ENCODE results near the gene RNF166. TPM values are rescaled to one million over a fixed set of nuclear protein-coding genes. Genes with fewer than 3 reads are reported as not detected.

RNF166 gene
- total RNA-seq, 1 donor from 2014 or later = 19.4 TPM

DNA sequence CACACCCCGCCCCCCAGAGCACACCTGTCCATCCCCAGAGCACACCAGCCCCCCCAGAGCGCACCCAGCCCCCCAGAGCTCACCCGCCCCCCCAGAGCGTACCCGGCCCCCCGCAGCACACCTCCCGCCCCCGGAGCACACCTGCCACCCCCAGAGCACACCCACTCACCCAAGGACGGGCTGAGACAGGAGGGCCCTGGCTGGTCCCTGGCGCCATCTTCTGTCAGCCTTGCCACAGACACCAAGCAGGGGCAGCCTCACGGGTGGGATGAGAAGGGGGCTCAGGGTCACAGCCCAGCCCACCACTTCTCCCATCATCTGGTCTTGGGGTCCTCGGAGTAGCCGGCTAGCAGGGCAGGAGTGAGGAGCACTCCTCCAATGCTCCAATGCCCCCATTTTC lies 47.0 kb upstream of the RNF166 start:
- Mint-ChIP-seq H3K27me3 (no peaks in the 10 kb centered on the region), H3K4me3 (ENCODE audit: low read depth) (no peak overlapping the region), H3K9me3 (ENCODE audit: low read depth) (no peaks in the 10 kb centered on the region), H3K27ac (no peak overlapping the region), H3K4me1 (ENCODE audit: low read depth) (peaks cover 2% of the 10 kb centered on the region), H3K36me3 (ENCODE audit: insufficient read depth) (no peaks in the 10 kb centered on the region)
- TF ChIP-seq CTCF (IDR thresholded peaks at IDR 0.05; ENCODE audit: unreplicated experiment) = no peak
- DNase-seq (ENCODE audit: low spot score, unreplicated experiment) = no peak

- no peak overlapping the region for H3K27ac Mint-ChIP-seq
- no peak for DNase-seq (ENCODE audit: low spot score, unreplicated experiment)
- H3K36me3 Mint-ChIP-seq (ENCODE audit: insufficient read depth) = no peaks in the 10 kb centered on the region
- TF ChIP-seq CTCF (IDR thresholded peaks at IDR 0.05; ENCODE audit: unreplicated experiment) = no peak
- no peaks in the 10 kb centered on the region for H3K9me3 Mint-ChIP-seq (ENCODE audit: low read depth)
- H3K4me3 Mint-ChIP-seq (ENCODE audit: low read depth) = no peak overlapping the region
- H3K4me1 Mint-ChIP-seq (ENCODE audit: low read depth) = peaks cover 2% of the 10 kb centered on the region
- no peaks in the 10 kb centered on the region for H3K27me3 Mint-ChIP-seq
Measured at GRCh38 chr16:88752386-88753002, 46.3 kb upstream of the RNF166 start.

DNA sequence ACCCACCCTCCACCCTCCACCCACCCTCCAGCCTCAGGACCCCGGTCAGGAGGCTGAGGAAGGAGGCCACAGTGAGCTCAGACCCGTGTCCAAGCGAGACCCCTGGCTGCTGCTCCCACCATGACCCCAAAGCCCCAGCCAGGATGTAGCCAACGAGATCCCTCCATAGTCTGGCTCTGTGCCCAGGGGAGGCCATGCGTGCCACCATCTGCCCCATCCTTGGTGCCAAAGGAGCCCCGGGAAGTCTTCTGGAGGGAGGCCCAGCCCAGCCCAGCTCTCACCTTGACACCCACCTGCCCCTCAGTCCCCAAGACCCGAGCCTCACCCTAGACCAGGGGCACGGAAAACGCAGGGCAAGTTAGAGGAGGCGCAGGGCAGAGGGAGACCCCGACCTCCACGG lies 44.6 kb upstream of the RNF166 start:
- no peak for TF ChIP-seq CTCF (IDR thresholded peaks at IDR 0.05; ENCODE audit: unreplicated experiment)
- Mint-ChIP-seq H3K27ac (no peak overlapping the region), H3K36me3 (ENCODE audit: insufficient read depth) (no peaks in the 10 kb centered on the region), H3K27me3 (no peaks in the 10 kb centered on the region), H3K4me1 (ENCODE audit: low read depth) (peaks cover 2% of the 10 kb centered on the region), H3K4me3 (ENCODE audit: low read depth) (no peak overlapping the region), H3K9me3 (ENCODE audit: low read depth) (no peaks in the 10 kb centered on the region)
- DNase-seq (ENCODE audit: low spot score, unreplicated experiment) = no peak

DNA sequence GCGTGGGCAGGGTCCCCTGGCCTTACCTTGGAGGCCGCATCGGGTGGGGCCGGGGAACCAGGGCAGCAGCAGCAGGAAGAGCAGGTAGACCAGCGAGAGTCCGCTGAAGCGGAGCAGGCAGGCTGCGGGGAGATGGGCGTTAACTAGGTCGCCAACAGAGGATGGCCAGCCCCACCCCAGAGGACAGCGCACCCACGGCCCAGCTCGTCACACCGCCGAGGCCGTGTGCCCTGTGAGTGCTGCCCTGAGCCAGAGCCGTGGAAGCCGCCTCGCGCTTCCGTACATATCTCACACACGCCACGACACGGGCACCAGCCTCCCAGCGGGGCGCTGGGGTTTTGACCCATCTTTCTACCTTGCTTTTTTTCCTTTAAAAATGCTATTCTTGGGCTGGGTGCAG lies 43.1 kb upstream of the RNF166 start:
- no peak overlapping the region for H3K27ac Mint-ChIP-seq

GRCh38 chr16:88748364-88748763 lies 42.2 kb upstream of the RNF166 start:
- no peak for TF ChIP-seq CTCF (IDR thresholded peaks at IDR 0.05; ENCODE audit: unreplicated experiment)
- H3K27me3 Mint-ChIP-seq = no peaks in the 10 kb centered on the region
- no peak overlapping the region for H3K27ac Mint-ChIP-seq
- no peak overlapping the region for H3K4me3 Mint-ChIP-seq (ENCODE audit: low read depth)
- H3K36me3 Mint-ChIP-seq (ENCODE audit: insufficient read depth) = no peaks in the 10 kb centered on the region
- H3K9me3 Mint-ChIP-seq (ENCODE audit: low read depth) = no peaks in the 10 kb centered on the region
- H3K4me1 Mint-ChIP-seq (ENCODE audit: low read depth) = no peaks in the 10 kb centered on the region
- no peak for DNase-seq (ENCODE audit: low spot score, unreplicated experiment)

More for the DNA sequence above, 43.1 kb upstream of the RNF166 start:
- no peaks in the 10 kb centered on the region for H3K4me1 Mint-ChIP-seq (ENCODE audit: low read depth)
- no peaks in the 10 kb centered on the region for H3K9me3 Mint-ChIP-seq (ENCODE audit: low read depth)
- no peak overlapping the region for H3K4me3 Mint-ChIP-seq (ENCODE audit: low read depth)
- TF ChIP-seq CTCF (IDR thresholded peaks at IDR 0.05; ENCODE audit: unreplicated experiment) = no peak
- H3K27me3 Mint-ChIP-seq = no peaks in the 10 kb centered on the region
- no peaks in the 10 kb centered on the region for H3K36me3 Mint-ChIP-seq (ENCODE audit: insufficient read depth)
- no peak for DNase-seq (ENCODE audit: low spot score, unreplicated experiment)
